GM23248 (cell line): Measurements from ENCODE around the gene EPB41L4B.

Source experiments
- EZH2 ChIP-seq: fragments of 200-600 bp; sonication (generic); IDR thresholded peaks from 2 replicates; pipeline ENCODE4 v1.6.1; 2018; ENCODE audit warnings: antibody characterized with exemption, mild to moderate bottlenecking; ENCODE audit not compliant: insufficient read depth, poor library complexity, severe bottlenecking
- EZH2phosphoT487 ChIP-seq: fragments of 200-600 bp; sonication (generic); IDR thresholded peaks from 2 replicates; pipeline ENCODE4 v1.6.1; 2018; ENCODE audit warnings: antibody characterized with exemption, moderate library complexity, mild to moderate bottlenecking, low read depth; ENCODE audit not compliant: insufficient read depth

DNA sequence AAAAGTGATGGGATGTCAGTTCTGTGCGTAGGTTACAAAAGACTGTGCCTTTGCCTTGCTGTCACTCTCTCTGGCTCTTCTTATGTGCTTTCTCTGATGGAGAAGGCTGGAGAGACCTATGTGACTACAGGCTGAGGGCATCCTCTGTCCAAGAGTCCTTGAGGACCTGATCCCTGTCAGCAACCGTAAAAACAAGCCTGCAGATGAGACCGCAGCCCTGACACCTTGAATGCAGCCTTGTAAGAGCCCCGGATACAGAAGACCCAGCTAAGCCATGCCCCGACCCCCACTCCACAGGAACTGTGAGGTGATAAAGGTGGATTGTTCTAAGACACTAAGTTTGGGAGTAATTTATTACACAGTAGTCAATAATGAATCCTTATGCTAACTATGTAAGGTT, 121.2 kb downstream of the EPB41L4B start:
- no peak for TF ChIP-seq EZH2
- no peak for TF ChIP-seq EZH2phosphoT487
